Kidney (tissue), 14 donors: ENCODE measurements around the gene TDRKH. TPM values are rescaled to one million over a fixed set of nuclear protein-coding genes. Genes with fewer than 3 reads are reported as not detected.
"Not testable (repeated sequence)": the region's sequence is repeated elsewhere in the genome, so short reads cannot be mapped to it uniquely, and the experiment has no call there.

Experiments
- DNase-seq, 5 donors: peaks; one replicate each; pipeline ENCODE4 v3.0.0-alpha.2; 2013 to 2020
- FAIRE-seq: peaks from 2 replicates; lab custom pipeline; 2012; peaks lifted over from hg19 to GRCh38; lab: Jason Lieb, UNC
- H3K27ac ChIP-seq, 2 donors: one replicate each; pipeline ENCODE4 v1.7.0; 2013; ENCODE audit warnings: low read depth in 2 of 2, low read length in 2 of 2, inconsistent platforms in 1 of 2
- H3K27me3 ChIP-seq: one replicate; pipeline ENCODE4 v1.7.1; 2013; ENCODE audit warnings: low read length, inconsistent platforms; ENCODE audit not compliant: control insufficient read depth, insufficient read depth
- H3K36me3 ChIP-seq, 3 donors: one replicate each; pipeline versions ENCODE4 v1.7.0 to v1.7.1; 2013; ENCODE audit warnings: low read length in 3 of 3, control low read depth in 1 of 3, inconsistent platforms in 1 of 3; ENCODE audit not compliant: insufficient read depth in 3 of 3, control insufficient read depth in 2 of 3
- H3K4me1 ChIP-seq, 3 donors: one replicate each; pipeline versions ENCODE4 v1.7.0 to v1.7.1; 2013; ENCODE audit warnings: low read length in 3 of 3, inconsistent platforms in 1 of 3, low read depth in 1 of 3; ENCODE audit not compliant: control insufficient read depth in 2 of 3, insufficient read depth in 2 of 3
- H3K4me3 ChIP-seq, 3 donors: one replicate each; pipeline versions ENCODE4 v1.7.0 to v1.8.1; 2013; ENCODE audit warnings: low read length in 3 of 3, control low read depth in 1 of 3, inconsistent platforms in 1 of 3
- H3K9ac ChIP-seq, 3 donors: one replicate each; pipeline versions ENCODE4 v1.7.0 to v1.7.1; 2013; ENCODE audit warnings: low read length in 3 of 3, control low read depth in 1 of 3, inconsistent platforms in 1 of 3
- H3K9me3 ChIP-seq, 3 donors: one replicate each; pipeline versions ENCODE4 v1.7.0 to v1.7.1; 2013; ENCODE audit warnings: low read length in 3 of 3, control low read depth in 1 of 3, inconsistent platforms in 1 of 3; ENCODE audit not compliant: control insufficient read depth in 2 of 3, insufficient read depth in 1 of 3
- CTCF ChIP-seq: IDR thresholded peaks from 3 replicates; pipeline ENCODE4 v1.5.1; 2012; ENCODE audit warnings: mild to moderate bottlenecking, moderate library complexity, borderline replicate concordance; ENCODE audit not compliant: insufficient read depth; ENCODE audit errors: extremely low read depth
- intact Hi-C: fragments of 100-400 bp; cut with DNase I; formaldehyde crosslinking; loops from one replicate; pipeline ENCODE4 v1.11.1; 2022
- polyA plus RNA-seq: library from polyadenylated mRNA; stranded (reverse); fragments of 350-450 nt; fragmentation: Illumina TruSeq; extraction: RNeasy Lipid Tissue Mini Kit (QIAGEN cat#74804); gene quantifications from one replicate; pipeline ENCODE4 v1.2.3, GENCODE V29; 2014; ENCODE audit warnings: low read depth, low replicate concordance; ENCODE audit not compliant: insufficient read depth
- total RNA-seq: library from RNA; stranded (reverse); fragmentation: NEBNext Ultra II Directional; extraction: Animal tissue kit (Norgen Biotek cat#: 25700); gene quantifications from one replicate; pipeline ENCODE4 v1.2.1, GENCODE V29; 2021
- donor health status: control.
- donor health status: control.
- donor health status: control.
- donor health status: control.
- donor health status: control.
- donor health status: DM: yes; HTN: yes; CAD: no.
- donor health status: Normal renal cell carcinoma (clear cell type).

Gene TDRKH
- total and polyA plus RNA-seq, 2 donors from 2014 or later, result 5.3 to 13.5 TPM

GRCh38 chr1:151739590-151740355 is 50.5 kb downstream of the TDRKH start:
- peaks cover 0 to 6% (median 0%) of the 10 kb centered on the region in 3 donors for H3K4me1 ChIP-seq
- no peak for TF ChIP-seq CTCF
- FAIRE-seq (no peak), DNase-seq (peak in 2 of 5 donors; percentile 46 to 50)
- H3K9ac ChIP-seq, result no peak overlapping the region
- no peaks in the 10 kb centered on the region for H3K36me3 ChIP-seq
- H3K9me3 ChIP-seq, result peaks cover 0 to 7% (median 0%) of the 10 kb centered on the region in 3 donors
- no peak overlapping the region for H3K4me3 ChIP-seq
- H3K27ac ChIP-seq, result peak overlapping the region in 1 of 2 donors; percentile 63
- intact Hi-C loops, result loop anchor here (10.0 kb wide), 2 partner anchors 135 to 205 kb away; no protein-coding TSS in a partner anchor
- no peaks in the 10 kb centered on the region for H3K27me3 ChIP-seq

DNA sequence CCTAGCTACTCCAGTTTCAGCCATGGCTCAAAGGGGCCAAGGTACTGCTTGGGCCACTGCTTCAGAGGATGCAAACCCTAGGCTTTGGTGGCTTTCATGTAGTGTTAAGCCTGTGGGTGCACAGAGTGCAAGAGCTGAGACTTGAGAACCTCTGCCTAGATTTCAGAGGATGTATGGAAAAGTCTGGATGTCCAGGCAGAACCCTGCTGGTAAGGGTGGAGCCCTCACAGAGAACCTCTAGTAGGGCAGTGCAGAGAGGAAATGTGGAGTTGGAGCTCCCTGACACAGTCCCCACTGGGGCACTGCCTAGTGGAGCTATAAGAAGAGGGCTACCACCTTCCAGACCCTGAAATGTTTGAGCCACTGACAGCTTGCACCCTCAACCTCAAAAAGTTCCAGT is 52.8 kb downstream of the TDRKH start:
- Histone ChIP-seq H3K27me3 (no peaks in the 10 kb centered on the region), H3K9ac (no peak overlapping the region), H3K27ac (no peak overlapping the region), H3K4me3 (no peak overlapping the region), H3K9me3 (peaks cover 0 to 7% (median 0%) of the 10 kb centered on the region in 3 donors), H3K36me3 (no peaks in the 10 kb centered on the region), H3K4me1 (peaks cover 0 to 6% (median 0%) of the 10 kb centered on the region in 3 donors)
- DNase-seq (no peak), FAIRE-seq (no peak)
- TF ChIP-seq CTCF, result no peak
- intact Hi-C loops, result loop anchor here (10.0 kb wide), 2 partner anchors 133 to 203 kb away; no protein-coding TSS in a partner anchor

GRCh38 chr1:151737026-151737425 is 53.3 kb downstream of the TDRKH start:
- no peaks in the 10 kb centered on the region for H3K36me3 ChIP-seq
- no peak overlapping the region for H3K4me3 ChIP-seq
- DNase-seq (no peak), FAIRE-seq (no peak)
- H3K27ac ChIP-seq, result no peak overlapping the region
- no peak for TF ChIP-seq CTCF
- intact Hi-C loops, result loop anchor here (10.0 kb wide), 2 partner anchors 132 to 202 kb away; no protein-coding TSS in a partner anchor
- no peak overlapping the region for H3K9ac ChIP-seq
- H3K27me3 ChIP-seq, result no peaks in the 10 kb centered on the region
- peaks cover 0 to 7% (median 0%) of the 10 kb centered on the region in 3 donors for H3K9me3 ChIP-seq
- H3K4me1 ChIP-seq, result peaks cover 0 to 6% (median 0%) of the 10 kb centered on the region in 3 donors

DNA sequence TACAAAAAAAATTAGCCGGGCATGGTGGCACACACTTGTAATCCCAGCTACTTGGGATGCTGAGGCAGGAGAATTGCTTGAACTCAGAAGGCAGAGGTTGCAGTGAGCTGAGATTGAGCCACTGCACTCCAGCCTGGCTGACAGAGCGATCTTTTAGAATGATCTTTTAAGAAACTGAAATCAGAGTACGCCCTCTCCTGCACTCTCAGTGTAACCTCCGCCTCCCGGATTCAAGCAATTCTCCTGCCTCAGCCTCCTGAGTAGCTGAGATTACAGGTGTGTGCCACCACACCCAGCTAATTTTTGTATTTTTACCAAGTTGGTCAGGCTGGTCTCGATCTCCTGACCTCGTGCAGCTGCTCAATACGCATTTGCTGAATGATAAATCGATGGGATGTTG is 56.3 kb downstream of the TDRKH start:
- intact Hi-C loops, result loop anchor here (10.0 kb wide), 2 partner anchors 129 to 199 kb away; no protein-coding TSS in a partner anchor
- not testable (repeated sequence) for H3K36me3 ChIP-seq, FAIRE-seq, H3K27ac ChIP-seq, H3K4me1 ChIP-seq, H3K27me3 ChIP-seq, DNase-seq, H3K4me3 ChIP-seq, H3K9me3 ChIP-seq, H3K9ac ChIP-seq
